PC-9 (cell line): Measurements from ENCODE around the gene KCTD20. TPM values are rescaled to one million over a fixed set of nuclear protein-coding genes. Genes with fewer than 3 reads are reported as not detected.

Source experiments
- BruUV-seq: library from RNA; stranded (reverse); fragments of 400-500 nt; replicated peaks from 2 replicates; lab custom pipeline; 2021; lab: Mats Ljungman, UMichigan
- CTCF ChIA-PET: fragments of 300-600 bp; sonication (Branson Sonifier 250); formaldehyde crosslinking; loops from one replicate; lab custom pipeline; 2022; ENCODE audit warnings: antibody characterized with exemption; lab: Charles Lee
- POLR2A ChIA-PET: fragments of 300-600 bp; sonication (Branson Sonifier 250); formaldehyde crosslinking; loops from one replicate; lab custom pipeline; 2022; ENCODE audit warnings: antibody characterized with exemption; ENCODE audit not compliant: unreplicated experiment; lab: Charles Lee
- DNase-seq, 2 experiments: peaks; one replicate each; pipeline versions ENCODE4 v3.0.0 to v3.0.0-alpha.2; 2015 to 2022; ENCODE audit warnings: mixed read lengths in 1 of 2
- H2AFZ ChIP-seq: fragments of 200-600 bp; sonication (generic); 2 replicates; pipeline ENCODE4 v1.8.1; 2017; ENCODE audit warnings: antibody characterized with exemption
- H3F3A ChIP-seq: fragments of 200-600 bp; sonication (generic); 2 replicates; pipeline ENCODE4 v1.8.1; 2017; ENCODE audit warnings: antibody characterized with exemption, mild to moderate bottlenecking, low read depth; ENCODE audit not compliant: insufficient read depth
- H3K27ac ChIP-seq: fragments of 200-600 bp; sonication (generic); 2 replicates; pipeline ENCODE4 v1.6.1; 2016; ENCODE audit warnings: mixed run types
- H3K27me3 ChIP-seq: fragments of 200-600 bp; sonication (generic); 2 replicates; pipeline ENCODE4 v1.6.1; 2016; ENCODE audit warnings: low read depth, mixed run types; ENCODE audit not compliant: insufficient read depth
- H3K36me3 ChIP-seq: fragments of 200-600 bp; sonication (generic); 2 replicates; pipeline ENCODE4 v1.6.1; 2016; ENCODE audit warnings: low read depth, mixed run types
- H3K4me1 ChIP-seq: fragments of 200-600 bp; sonication (generic); replicated peaks from 2 replicates; pipeline ENCODE4 v1.6.1; 2016; ENCODE audit warnings: mixed run types; ENCODE audit not compliant: insufficient read depth
- H3K4me2 ChIP-seq: fragments of 200-600 bp; sonication (generic); 2 replicates; pipeline ENCODE4 v1.6.1; 2017; ENCODE audit warnings: mixed run types
- H3K4me3 ChIP-seq: fragments of 200-600 bp; sonication (generic); 2 replicates; pipeline ENCODE4 v1.6.1; 2016; ENCODE audit warnings: mixed run types
- H3K79me2 ChIP-seq: fragments of 200-600 bp; sonication (generic); 2 replicates; pipeline ENCODE4 v1.6.1; 2017; ENCODE audit warnings: low read depth, mixed run types
- H3K9me2 ChIP-seq: fragments of 200-600 bp; sonication (generic); 2 replicates; pipeline ENCODE4 v1.8.1; 2017; ENCODE audit warnings: mild to moderate bottlenecking; ENCODE audit not compliant: insufficient read depth
- H3K9me3 ChIP-seq: fragments of 200-600 bp; sonication (generic); 2 replicates; pipeline ENCODE4 v1.8.1; 2016; ENCODE audit warnings: low read depth; ENCODE audit not compliant: insufficient read depth
- H4K20me1 ChIP-seq: fragments of 200-600 bp; sonication (generic); 2 replicates; pipeline ENCODE4 v1.8.1; 2017; ENCODE audit not compliant: insufficient read depth
- CTCF ChIP-seq: fragments of 200-600 bp; sonication (generic); conservative IDR thresholded peaks from 2 replicates; pipeline ENCODE4 v1.6.1; 2017; ENCODE audit warnings: mixed run types, antibody characterized with exemption, mild to moderate bottlenecking, moderate library complexity
- EZH2 ChIP-seq: fragments of 200-600 bp; sonication (generic); IDR thresholded peaks from 2 replicates; pipeline ENCODE4 v1.8.0; 2017; ENCODE audit warnings: antibody characterized with exemption, low read depth
- intact Hi-C: fragments of 100-400 bp; cut with micrococcal nuclease; formaldehyde crosslinking; loops from one replicate; pipeline ENCODE4 v1.10.0; 2022; ENCODE audit not compliant: unreplicated experiment
- total RNA-seq: library from RNA; stranded (reverse); gene quantifications from 2 replicates; pipeline ENCODE4 v1.2.3, GENCODE V29; 2021

The KCTD20 gene
- total RNA-seq, 1 experiment from 2014 or later = 42.5 TPM

GRCh38 chr6:36493319-36493718 is 50.5 kb downstream of the KCTD20 start:
- Histone ChIP-seq H3K36me3 (peaks cover 18% of the 10 kb centered on the region), H3K4me1 (peaks cover 18% of the 10 kb centered on the region), H4K20me1 (no peaks in the 10 kb centered on the region; the same call in 1 of the 2 replicates), H3K4me2 (peak overlapping the region; percentile 2), H3K9me3 (no peaks in the 10 kb centered on the region), H3K9me2 (no peaks in the 10 kb centered on the region), H3K27ac (peak overlapping the region; percentile 20), H3K27me3 (no peaks in the 10 kb centered on the region), H2AFZ (no peak overlapping the region), H3K79me2 (no peaks in the 10 kb centered on the region), H3F3A (peaks cover 43% of the 10 kb centered on the region), H3K4me3 (no peak overlapping the region)
- TF ChIP-seq EZH2 (no peak), CTCF (no peak)
- ChIA-PET CTCF (interaction anchor here (0.6 kb wide), 1 partner anchor 63 kb away, joined by 3 read pairs; no protein-coding TSS in a partner anchor), POLR2A (interaction anchor here (0.5 kb wide), 1 partner anchor 314 kb away, joined by 3 read pairs; no protein-coding TSS in a partner anchor)
- no TSS peak for BruUV-seq
- intact Hi-C loops = loop anchor here (5.0 kb wide), 1 partner anchor 71 kb away; no protein-coding TSS in a partner anchor
- no peak for DNase-seq

- Histone ChIP-seq H3K9me2 (no peaks in the 10 kb centered on the region), H3K4me3 (no peak overlapping the region), H3K27ac (peak overlapping the region; percentile 20), H3K4me2 (peak overlapping the region; percentile 2), H3K36me3 (peaks cover 19% of the 10 kb centered on the region), H2AFZ (no peak overlapping the region), H3K9me3 (no peaks in the 10 kb centered on the region), H3F3A (peaks cover 39% of the 10 kb centered on the region), H3K4me1 (peaks cover 18% of the 10 kb centered on the region), H3K79me2 (no peaks in the 10 kb centered on the region), H3K27me3 (no peaks in the 10 kb centered on the region), H4K20me1 (no peaks in the 10 kb centered on the region; the same call in 1 of the 2 replicates)
- no peak for TF ChIP-seq EZH2
- TF ChIP-seq CTCF = no peak
- POLR2A ChIA-PET = interaction anchor here (0.5 kb wide), 1 partner anchor 314 kb away, joined by 3 read pairs; no protein-coding TSS in a partner anchor
- intact Hi-C loops = loop anchor here (5.0 kb wide), 1 partner anchor 72 kb away; no protein-coding TSS in a partner anchor
- DNase-seq = peak in 1 of 2 experiments; percentile 83
- CTCF ChIA-PET = no interaction called here
- BruUV-seq = no TSS peak
These were observed 51.1 kb downstream of the KCTD20 start for GRCh38 chr6:36493859-36494258.

- no peak overlapping the region for H3K4me3 ChIP-seq
- BruUV-seq = no TSS peak
- TF ChIP-seq EZH2 = no peak
- intact Hi-C loops = no loop called here
- H3K27ac ChIP-seq = 0 out of 2 replicates have a peak overlapping the region, but pooled peaks have one; percentile 20
- ChIA-PET POLR2A (no interaction called here), CTCF (no interaction called here)
- H3K36me3 ChIP-seq = peaks cover 25% of the 10 kb centered on the region
- H4K20me1 ChIP-seq = no peaks in the 10 kb centered on the region; the same call in 1 of the 2 replicates
- no peak overlapping the region for H2AFZ ChIP-seq
- H3F3A ChIP-seq = peaks cover 39% of the 10 kb centered on the region
- no peak overlapping the region for H3K4me2 ChIP-seq
- no peaks in the 10 kb centered on the region for H3K9me2 ChIP-seq
- H3K9me3 ChIP-seq = no peaks in the 10 kb centered on the region
- no peak for DNase-seq
- no peaks in the 10 kb centered on the region for H3K27me3 ChIP-seq
- peaks cover 18% of the 10 kb centered on the region for H3K4me1 ChIP-seq
- no peaks in the 10 kb centered on the region for H3K79me2 ChIP-seq
These were observed 52.3 kb downstream of the KCTD20 start for GRCh38 chr6:36495086-36495485.
